ENCODE results near the gene EPYC. TPM values are rescaled to one million over a fixed set of nuclear protein-coding genes. Genes with fewer than 3 reads are reported as not detected.

The EPYC gene
- total and polyA plus RNA-seq, 3 donors from 2014 or later, result 1.6 TPM; not detected in 2

- 75 to 76% methylated on average over 4 of the region's 4 CpGs for WGBS, 2 donors
- intact Hi-C loops (cut with DNase I; ENCODE audit: low total_unique reads), result no loop called here
- TF ChIP-seq POLR2A (IDR thresholded peaks at IDR 0.05), result no peak
- no peak for TF ChIP-seq CTCF (IDR thresholded peaks at IDR 0.05)
- Histone ChIP-seq H3K27ac (no peak overlapping the region), H3K9me3 (no peaks in the 10 kb centered on the region), H3K36me3 (ENCODE audit: low read depth, missing control alignments) (no peaks in the 10 kb centered on the region), H3K27me3 (no peaks in the 10 kb centered on the region), H3K4me1 (no peaks in the 10 kb centered on the region), H3K4me3 (no peak overlapping the region)
- DNase-seq, result no peak
Measured at GRCh38 chr12:91043408-91043807, 38.6 kb upstream of the EPYC start.

- intact Hi-C loops (cut with DNase I; ENCODE audit: low total_unique reads), result no loop called here
- Histone ChIP-seq H3K4me1 (no peaks in the 10 kb centered on the region), H3K36me3 (ENCODE audit: low read depth, missing control alignments) (no peaks in the 10 kb centered on the region), H3K27ac (no peak overlapping the region), H3K27me3 (no peaks in the 10 kb centered on the region), H3K4me3 (no peak overlapping the region), H3K9me3 (no peaks in the 10 kb centered on the region)
- 74 to 75% methylated on average over 1 of the region's 1 CpG for WGBS, 2 donors
- TF ChIP-seq POLR2A (IDR thresholded peaks at IDR 0.05) (no peak), CTCF (IDR thresholded peaks at IDR 0.05) (no peak)
- DNase-seq, result no peak
Measured at GRCh38 chr12:91040096-91040755, 35.5 kb upstream of the EPYC start.

- Histone ChIP-seq H3K4me1 (no peaks in the 10 kb centered on the region), H3K27me3 (no peaks in the 10 kb centered on the region), H3K36me3 (ENCODE audit: low read depth, missing control alignments) (no peaks in the 10 kb centered on the region), H3K4me3 (no peak overlapping the region), H3K9me3 (no peaks in the 10 kb centered on the region), H3K27ac (no peak overlapping the region)
- TF ChIP-seq CTCF (IDR thresholded peaks at IDR 0.05), result no peak
- no peak for TF ChIP-seq POLR2A (IDR thresholded peaks at IDR 0.05)
- no peak for DNase-seq
- intact Hi-C loops (cut with DNase I; ENCODE audit: low total_unique reads), result no loop called here
Measured at GRCh38 chr12:91037276-91037675, 32.5 kb upstream of the EPYC start.

- Histone ChIP-seq H3K27me3 (no peaks in the 10 kb centered on the region), H3K36me3 (ENCODE audit: low read depth, missing control alignments) (no peaks in the 10 kb centered on the region), H3K9me3 (no peaks in the 10 kb centered on the region), H3K27ac (no peak overlapping the region), H3K4me1 (no peaks in the 10 kb centered on the region), H3K4me3 (no peak overlapping the region)
- WGBS, 2 donors, result 87 to 89% methylated on average over 2 of the region's 2 CpGs
- DNase-seq, result no peak
- TF ChIP-seq POLR2A (IDR thresholded peaks at IDR 0.05), result no peak
- no peak for TF ChIP-seq CTCF (IDR thresholded peaks at IDR 0.05)
- intact Hi-C loops (cut with DNase I; ENCODE audit: low total_unique reads), result no loop called here
Measured at GRCh38 chr12:91033251-91033650, 28.5 kb upstream of the EPYC start.

GRCh38 chr12:91023326-91024004, 18.7 kb upstream of the EPYC start:
- Histone ChIP-seq H3K36me3 (ENCODE audit: low read depth, missing control alignments) (no peaks in the 10 kb centered on the region), H3K9me3 (no peaks in the 10 kb centered on the region), H3K4me1 (no peaks in the 10 kb centered on the region), H3K4me3 (no peak overlapping the region), H3K27ac (no peak overlapping the region), H3K27me3 (no peaks in the 10 kb centered on the region)
- intact Hi-C loops (cut with DNase I; ENCODE audit: low total_unique reads), result no loop called here
- WGBS, 2 donors, result 86 to 91% methylated on average over 1 of the region's 1 CpG
- TF ChIP-seq CTCF (IDR thresholded peaks at IDR 0.05) (no peak), POLR2A (IDR thresholded peaks at IDR 0.05) (no peak)
- no peak for DNase-seq
